HG03095 (cell line): Measurements from ENCODE around the gene PTPRN2.
"Not testable (repeated sequence)": the region's sequence is repeated elsewhere in the genome, so short reads cannot be mapped to it uniquely, and the experiment has no call there.

Experiments
- ATAC-seq: cut with Tn5 transposase; IDR thresholded peaks from one replicate; pipeline ENCODE4 v1.9.1; 2021; ENCODE audit warnings: moderate library complexity; ENCODE audit not compliant: unreplicated experiment

Gene PTPRN2

GRCh38 chr7:158289231-158289630 is 298.4 kb downstream of the PTPRN2 start:
- ATAC-seq: no peak

DNA sequence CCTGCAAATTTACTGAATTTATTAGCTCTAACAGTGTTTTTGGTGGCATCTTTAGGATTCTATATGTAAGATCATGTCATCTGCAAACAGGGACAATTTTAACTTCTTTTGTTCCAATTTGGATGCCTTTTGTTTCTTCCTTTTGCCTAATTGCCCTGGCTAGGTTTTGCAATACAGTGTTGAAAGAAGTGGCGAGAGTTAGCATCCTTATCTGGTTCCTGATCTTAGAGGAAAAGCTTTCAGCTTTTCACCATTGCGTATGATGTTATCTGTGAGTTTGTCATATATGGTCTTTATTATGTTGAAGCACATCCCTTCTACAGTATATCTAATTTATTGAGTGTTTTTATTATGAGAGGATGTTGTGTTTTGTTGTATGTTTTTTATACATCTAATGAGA is 301.4 kb downstream of the PTPRN2 start:
- no peak for ATAC-seq

GRCh38 chr7:158285383-158285770 is 302.2 kb downstream of the PTPRN2 start:
- no peak for ATAC-seq

DNA sequence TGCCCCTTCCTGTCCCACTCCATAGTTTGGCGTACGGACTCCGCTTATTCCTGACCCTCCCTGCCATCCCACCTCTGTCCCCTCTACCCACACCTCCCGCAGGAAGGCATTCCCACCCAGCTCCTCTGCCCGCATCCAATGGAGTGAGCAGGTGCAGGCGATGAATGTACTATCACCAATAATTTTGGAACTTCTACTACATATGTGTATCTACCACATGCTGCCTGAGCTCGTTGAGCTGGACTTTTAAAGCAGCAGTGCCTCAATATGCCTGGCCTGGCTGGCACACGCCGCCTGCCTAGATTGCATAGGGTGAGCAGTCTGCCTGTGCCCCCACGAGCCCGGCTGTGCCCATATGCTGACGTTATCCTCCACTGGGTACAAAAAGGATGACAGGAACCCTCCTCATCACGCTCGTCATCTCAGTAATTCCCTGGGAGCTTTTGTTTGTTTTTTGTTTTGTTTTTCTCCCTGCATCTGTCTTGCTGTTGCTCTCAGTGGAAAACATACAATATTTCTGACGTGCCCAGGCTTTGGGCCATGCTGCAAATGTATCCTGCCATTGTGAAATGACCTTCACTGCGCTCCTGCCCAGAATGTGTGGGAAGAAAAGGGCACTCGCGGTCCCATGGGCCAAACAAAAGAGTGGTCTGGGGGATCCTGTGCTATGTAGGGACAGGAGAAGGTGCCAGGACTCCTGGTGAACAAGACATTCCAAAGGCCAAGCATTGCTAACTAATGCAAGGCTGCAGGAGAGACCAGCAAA is 302.8 kb downstream of the PTPRN2 start:
- no peak for ATAC-seq

DNA sequence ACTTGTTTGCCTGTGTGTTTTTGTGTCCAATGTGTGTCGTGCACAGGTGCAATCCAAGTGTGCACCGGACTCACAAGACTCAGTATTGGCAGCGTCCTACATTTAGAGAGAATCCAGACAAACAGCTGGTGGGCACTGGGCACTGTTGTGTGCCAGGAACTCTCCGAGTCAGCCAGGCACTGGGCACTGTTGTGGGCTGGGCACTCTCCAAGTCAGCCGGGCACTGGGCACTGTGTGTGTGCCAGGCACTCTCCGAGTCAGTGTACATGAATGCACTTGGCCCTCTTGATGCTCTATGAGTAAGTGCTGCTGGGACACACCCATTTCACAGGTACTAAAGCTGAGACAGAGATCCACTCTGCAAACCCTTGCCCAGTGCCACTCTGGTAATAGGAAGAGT is 303.5 kb downstream of the PTPRN2 start:
- ATAC-seq: no peak

GRCh38 chr7:158283016-158283974 is 304.3 kb downstream of the PTPRN2 start:
- no peak for ATAC-seq

- no peak for ATAC-seq
Measured at GRCh38 chr7:158282461-158283001, 305.1 kb downstream of the PTPRN2 start.

DNA sequence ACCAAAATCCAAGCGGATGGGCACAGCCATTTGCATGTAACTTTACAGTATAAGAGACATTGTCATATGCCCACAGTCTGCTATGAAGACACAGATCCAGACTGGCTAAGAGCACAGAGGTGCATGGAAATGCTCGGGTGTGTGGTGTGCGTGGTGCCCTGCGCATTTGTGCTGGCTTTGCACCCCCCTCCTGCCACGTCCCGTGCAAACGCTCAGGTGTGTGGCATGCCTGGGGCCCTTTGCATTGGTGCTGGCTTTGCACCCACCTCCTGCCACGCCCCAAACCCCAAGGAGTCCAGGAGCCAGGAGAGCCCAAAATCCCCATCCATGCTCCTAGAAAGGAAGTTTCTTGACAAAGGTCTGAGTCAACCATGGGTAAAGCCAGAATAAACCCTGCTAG is 306.2 kb downstream of the PTPRN2 start:
- no peak for ATAC-seq

DNA sequence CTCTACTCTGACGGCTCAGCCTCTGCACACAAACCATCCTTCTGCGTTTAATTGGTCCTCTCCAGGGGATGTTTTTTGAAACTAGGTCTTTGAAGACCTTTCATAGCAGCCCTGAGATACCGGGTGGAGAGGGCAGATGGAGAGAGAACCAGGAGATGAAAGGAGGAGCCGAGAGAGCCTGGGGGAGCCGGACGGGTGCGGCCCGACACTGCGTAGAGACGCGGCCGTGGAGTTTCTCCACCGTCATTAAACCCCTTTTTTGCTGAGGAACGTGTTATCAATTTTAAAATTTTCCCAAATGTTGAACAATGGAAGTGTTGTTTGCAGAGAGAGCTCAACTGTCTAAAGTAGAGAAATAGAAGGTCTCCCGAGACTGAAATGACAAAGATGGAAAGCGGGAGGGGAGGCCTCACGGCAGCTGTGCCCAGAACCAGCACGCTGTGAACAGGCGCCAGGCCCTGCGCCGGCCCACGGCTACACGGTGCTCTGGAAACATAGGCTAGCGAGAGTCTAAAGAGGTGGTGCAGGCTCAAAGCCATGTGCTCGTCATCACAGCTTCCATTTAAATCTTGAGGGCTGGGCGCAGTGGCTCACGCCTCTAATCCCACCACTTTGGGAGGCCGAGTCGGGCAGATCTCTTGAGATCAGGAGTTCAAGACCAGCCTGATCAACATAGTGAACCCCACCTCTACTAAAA is 307.0 kb downstream of the PTPRN2 start:
- no peak for ATAC-seq

DNA sequence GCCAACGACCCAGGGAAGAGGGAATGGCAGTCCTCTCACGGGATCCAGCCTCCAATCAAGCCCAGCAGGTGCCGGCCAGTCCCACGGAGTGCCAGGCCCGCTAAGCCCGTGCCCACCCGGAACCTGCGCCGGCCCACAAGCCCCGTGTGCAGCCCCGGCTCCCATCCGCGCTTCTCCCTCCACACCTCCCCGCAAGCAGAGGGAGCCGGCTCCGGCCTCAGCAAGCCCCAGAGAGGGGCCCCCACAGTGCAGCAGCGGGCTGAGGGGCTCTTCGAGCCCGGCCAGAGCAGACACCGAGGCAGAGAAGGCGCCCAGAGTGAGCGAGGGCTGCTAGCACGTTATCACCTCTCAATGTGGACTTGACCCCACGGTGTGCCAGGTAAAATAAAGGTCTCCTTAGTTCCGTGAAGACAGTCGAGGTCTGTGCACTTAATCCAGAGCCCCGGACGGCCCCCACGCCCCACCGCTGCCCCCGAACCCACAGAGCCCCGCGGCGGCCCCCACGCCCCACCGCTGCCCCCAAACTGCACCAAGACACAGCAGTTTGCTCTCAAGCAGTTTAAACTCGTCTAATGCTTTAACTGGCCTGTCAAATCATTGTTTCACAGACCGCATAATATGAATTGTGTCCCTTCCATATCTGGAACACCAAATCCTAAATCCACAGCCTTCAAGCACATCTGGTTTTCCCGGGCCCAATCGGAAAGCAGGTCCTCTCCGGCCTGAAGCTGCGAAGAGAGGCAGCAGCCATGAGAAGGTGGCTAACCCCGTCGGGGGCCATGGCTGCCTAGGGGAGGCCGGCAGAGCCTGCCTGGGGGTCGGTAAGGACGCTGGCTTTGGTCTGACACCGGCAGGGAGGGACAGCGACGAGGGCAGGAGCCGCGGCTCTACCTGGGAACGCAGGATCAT is 307.8 kb downstream of the PTPRN2 start:
- ATAC-seq: no peak

DNA sequence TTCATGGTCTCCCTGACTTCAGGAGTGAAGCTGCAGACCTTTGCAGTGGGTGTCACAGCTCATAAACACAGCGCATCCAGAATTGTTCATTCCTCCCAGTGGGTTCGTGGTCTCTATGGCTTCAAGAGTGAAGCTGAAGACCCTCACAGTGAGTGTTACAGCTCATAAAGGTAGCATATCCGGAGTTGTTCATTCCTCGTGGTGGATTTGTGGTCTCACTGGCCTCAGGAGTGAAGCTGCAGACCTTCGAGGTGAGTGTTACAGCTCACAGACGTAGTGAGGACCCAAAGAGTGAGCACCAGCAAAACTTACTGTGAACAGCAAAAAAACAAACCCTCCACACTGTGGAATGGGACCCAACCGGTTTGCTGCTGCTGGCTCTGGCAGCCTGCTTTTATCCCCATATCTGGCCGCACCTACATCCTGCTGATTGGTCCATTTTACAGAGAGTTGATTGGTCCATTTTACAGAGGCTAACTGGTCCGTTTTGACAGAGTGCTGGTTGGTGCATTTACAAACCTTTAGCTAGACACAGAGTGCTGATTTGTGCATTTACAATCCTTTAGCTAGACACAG is 308.8 kb downstream of the PTPRN2 start:
- no peak for ATAC-seq

- ATAC-seq: no peak
Measured at GRCh38 chr7:158277219-158278141, 310.1 kb downstream of the PTPRN2 start.

DNA sequence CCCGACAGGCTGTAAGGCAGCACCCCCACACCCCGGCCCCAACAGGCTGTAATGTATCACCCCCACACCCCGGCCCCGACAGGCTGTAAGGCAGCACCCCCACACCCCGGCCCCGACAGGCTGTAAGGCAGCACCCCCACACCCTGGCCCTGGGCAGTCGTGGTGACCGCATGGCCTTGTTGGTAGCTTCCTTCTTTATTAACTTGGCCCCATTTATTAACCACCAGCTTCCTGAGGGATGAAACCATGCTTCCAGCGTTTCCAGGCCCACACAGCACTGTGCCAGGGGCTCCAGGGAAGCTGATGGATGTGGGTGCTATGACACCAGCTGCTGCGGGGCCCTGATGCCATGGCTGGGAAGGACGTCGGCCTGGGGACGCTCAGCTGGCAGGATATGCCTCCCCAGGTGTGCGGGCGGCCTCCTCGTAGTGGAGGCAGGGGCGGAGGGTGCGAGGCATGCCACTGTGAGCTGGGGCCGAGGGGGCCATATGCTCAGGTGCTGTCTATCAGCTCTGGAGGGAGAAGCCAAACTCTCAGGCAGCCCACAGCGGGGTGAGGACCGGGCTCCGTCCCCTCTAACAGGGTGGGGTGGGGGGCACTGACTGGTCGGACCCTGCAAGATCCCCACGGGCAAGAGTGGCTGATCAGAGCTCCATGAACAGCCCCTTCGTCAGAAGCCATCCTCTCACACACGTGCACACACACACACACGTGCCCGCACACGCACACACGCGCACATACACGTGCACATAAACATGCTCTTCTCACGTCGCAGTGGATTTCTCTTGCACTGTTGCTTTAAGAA is 311.0 kb downstream of the PTPRN2 start:
- no peak for ATAC-seq

DNA sequence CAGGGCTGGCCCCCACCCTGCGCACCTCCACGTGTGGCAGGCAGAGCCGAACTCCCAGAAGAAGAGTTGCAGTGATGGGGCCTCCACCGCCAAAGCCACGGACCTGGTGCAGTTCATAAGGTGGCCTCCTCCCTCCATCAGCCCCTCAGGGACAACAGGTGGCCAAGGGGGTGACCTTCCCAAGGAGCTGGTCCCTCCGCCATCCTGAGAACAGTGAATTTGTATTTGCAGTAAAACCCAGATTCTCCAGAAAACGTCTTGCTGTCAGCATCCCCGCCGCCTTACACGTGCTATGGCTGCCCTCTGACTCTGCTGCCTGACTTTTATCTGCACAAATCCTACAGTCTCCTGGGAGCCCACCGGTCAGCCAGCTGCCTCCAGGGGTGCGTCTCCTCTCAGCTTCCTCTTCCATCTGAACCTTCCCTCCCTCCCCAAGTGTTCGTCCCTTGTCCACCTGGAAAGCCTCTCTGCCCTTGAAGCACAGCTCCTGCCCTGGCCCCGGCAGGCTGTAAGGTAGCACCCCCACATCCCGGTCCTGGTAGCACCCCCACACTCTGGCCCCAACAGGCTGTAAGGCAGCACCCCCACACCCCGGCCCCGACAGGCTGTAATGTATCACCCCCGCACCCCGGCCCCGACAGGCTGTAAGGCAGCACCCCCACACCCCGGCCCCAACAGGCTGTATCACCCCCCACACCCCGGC is 311.8 kb downstream of the PTPRN2 start:
- no peak for ATAC-seq

DNA sequence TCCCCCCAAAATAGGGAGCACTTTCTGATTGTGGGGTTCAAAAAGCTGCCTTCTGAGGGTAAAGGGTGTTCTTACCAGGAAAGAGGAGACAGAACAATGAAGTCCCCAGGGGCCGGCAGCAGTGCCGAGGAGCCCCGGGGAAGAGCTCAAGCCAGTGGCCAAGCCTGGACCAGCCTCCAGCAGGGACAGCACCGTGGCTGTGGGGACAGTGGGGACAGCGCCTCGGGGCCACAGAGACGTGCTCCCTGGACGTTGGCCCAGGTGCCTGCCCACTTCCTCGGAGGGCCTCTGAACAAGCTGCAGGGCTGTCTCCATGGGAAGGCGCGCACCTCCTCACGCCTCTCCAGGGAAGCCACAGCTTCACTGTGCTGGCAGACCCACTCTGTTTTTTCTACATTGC is 312.6 kb downstream of the PTPRN2 start:
- ATAC-seq: no peak

- ATAC-seq: no peak
Measured at GRCh38 chr7:158274404-158274811, 313.2 kb downstream of the PTPRN2 start.

DNA sequence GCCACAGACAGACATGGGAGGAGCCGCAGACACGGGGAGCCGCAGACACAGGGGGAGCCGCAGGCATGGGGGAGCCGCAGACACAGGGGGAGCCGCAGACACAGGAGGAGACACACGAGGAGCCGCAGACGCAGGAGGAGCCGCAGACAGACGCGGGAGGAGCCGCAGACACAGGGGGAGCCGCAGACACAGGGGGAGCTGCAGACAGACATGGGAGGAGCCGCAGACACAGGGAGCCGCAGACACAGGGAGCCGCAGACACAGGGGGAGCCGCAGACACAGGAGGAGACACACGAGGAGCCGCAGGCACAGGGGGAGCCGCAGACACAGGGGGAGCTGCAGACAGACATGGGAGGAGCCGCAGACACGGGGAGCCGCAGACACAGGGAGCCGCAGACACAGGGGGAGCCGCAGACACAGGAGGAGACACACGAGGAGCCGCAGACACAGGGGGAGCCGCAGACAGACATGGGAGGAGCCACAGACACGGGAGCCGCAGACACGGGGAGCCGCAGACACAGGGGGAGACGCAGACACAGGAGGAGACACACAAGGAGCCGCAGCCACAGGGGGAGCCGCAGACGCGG is 313.8 kb downstream of the PTPRN2 start:
- not testable (repeated sequence) for ATAC-seq
